H9 (cell line): ENCODE results near the gene NAB2. TPM values are rescaled to one million over a fixed set of nuclear protein-coding genes. Genes with fewer than 3 reads are reported as not detected.
A peak's percentile ranks its signal among the peaks of the same experiment; 100 is the strongest.

Experiments used
- DNase-seq: peaks from one replicate; pipeline ENCODE4 v3.0.0-alpha.2; 2017
- H2AFZ ChIP-seq: one replicate; pipeline ENCODE4 v1.6.1; 2013; ENCODE audit warnings: mild to moderate bottlenecking, low read length, control low read depth, moderate library complexity
- H2AK5ac ChIP-seq: 2 replicates; pipeline ENCODE4 v1.6.1; 2013; ENCODE audit warnings: low read length, control low read depth, mixed read lengths; ENCODE audit not compliant: insufficient read length
- H2BK120ac ChIP-seq: one replicate; pipeline ENCODE4 v1.6.1; 2013; ENCODE audit warnings: low read depth, mild to moderate bottlenecking, low read length, control low read depth, inconsistent platforms; ENCODE audit not compliant: poor library complexity, severe bottlenecking
- H2BK12ac ChIP-seq: 2 replicates; pipeline ENCODE4 v1.6.1; 2013; ENCODE audit warnings: low read length, control low read depth, mixed read lengths, low read depth; ENCODE audit not compliant: insufficient read length
- H2BK15ac ChIP-seq: 2 replicates; pipeline ENCODE4 v1.6.1; 2013; ENCODE audit warnings: low read depth, low read length, control low read depth
- H2BK20ac ChIP-seq: one replicate; pipeline ENCODE4 v1.6.1; 2013; ENCODE audit warnings: low read depth, mild to moderate bottlenecking, low read length, control low read depth, inconsistent platforms; ENCODE audit not compliant: poor library complexity, severe bottlenecking
- H2BK5ac ChIP-seq: 2 replicates; pipeline ENCODE4 v1.6.1; 2013; ENCODE audit warnings: low read length, control low read depth, mixed read lengths; ENCODE audit not compliant: insufficient read length
- H3K14ac ChIP-seq: 2 replicates; pipeline ENCODE4 v1.6.1; 2013; ENCODE audit warnings: low read length, control low read depth; ENCODE audit not compliant: insufficient read depth
- H3K18ac ChIP-seq: 2 replicates; pipeline ENCODE4 v1.6.1; 2013; ENCODE audit warnings: low read depth, mild to moderate bottlenecking, mixed read lengths, low read length, control low read depth; ENCODE audit not compliant: insufficient read length
- H3K23ac ChIP-seq: 2 replicates; pipeline ENCODE4 v1.6.1; 2013; ENCODE audit warnings: low read length, control low read depth, mixed read lengths, low read depth; ENCODE audit not compliant: insufficient read length
- H3K23me2 ChIP-seq: 2 replicates; pipeline ENCODE4 v1.6.1; 2013; ENCODE audit warnings: low read depth, mild to moderate bottlenecking, mixed read lengths, low read length, control low read depth; ENCODE audit not compliant: insufficient read length, poor library complexity, severe bottlenecking
- H3K27ac ChIP-seq: 2 replicates; pipeline ENCODE4 v1.5.1; 2013; ENCODE audit warnings: low read length, control low read depth, mixed read lengths, low read depth; ENCODE audit not compliant: insufficient read length
- H3K27me3 ChIP-seq: 2 replicates; pipeline ENCODE4 v1.6.1; 2013; ENCODE audit warnings: low read length, control low read depth, inconsistent platforms; ENCODE audit not compliant: insufficient read depth
- H3K4ac ChIP-seq: 2 replicates; pipeline ENCODE4 v1.6.1; 2013; ENCODE audit warnings: low read depth, mild to moderate bottlenecking, control low read depth, inconsistent platforms, low read length, moderate library complexity
- H3K4me1 ChIP-seq: 2 replicates; pipeline ENCODE4 v1.6.1; 2013; ENCODE audit warnings: low read length, control low read depth, inconsistent platforms; ENCODE audit not compliant: insufficient read depth
- H3K4me2 ChIP-seq: 2 replicates; pipeline ENCODE4 v1.6.1; 2013; ENCODE audit warnings: low read length, control low read depth, mixed read lengths; ENCODE audit not compliant: insufficient read length, insufficient read depth
- H3K56ac ChIP-seq: 2 replicates; pipeline ENCODE4 v1.6.1; 2013; ENCODE audit warnings: low read depth, mild to moderate bottlenecking, mixed read lengths, low read length, control low read depth; ENCODE audit not compliant: insufficient read length
- H3K79me1 ChIP-seq: 2 replicates; pipeline ENCODE4 v1.6.1; 2013; ENCODE audit warnings: low read depth, mild to moderate bottlenecking, moderate library complexity, low read length, control low read depth, inconsistent platforms; ENCODE audit not compliant: insufficient read depth, poor library complexity, severe bottlenecking
- H3K79me2 ChIP-seq: 2 replicates; pipeline ENCODE4 v1.6.1; 2013; ENCODE audit warnings: low read length, control low read depth, inconsistent platforms; ENCODE audit not compliant: insufficient read depth
- H3K9ac ChIP-seq: 2 replicates; pipeline ENCODE4 v1.6.1; 2013; ENCODE audit warnings: low read length, control low read depth, mixed read lengths; ENCODE audit not compliant: insufficient read length; ENCODE audit errors: extremely low read depth
- H3K9me3 ChIP-seq: one replicate; pipeline ENCODE4 v1.6.1; 2013; ENCODE audit warnings: low read depth, low read length, inconsistent platforms; ENCODE audit not compliant: control insufficient read depth
- H3T11ph ChIP-seq: one replicate; pipeline ENCODE4 v1.6.1; 2013; ENCODE audit warnings: mild to moderate bottlenecking, low read length, control low read depth, inconsistent platforms
- H4K20me1 ChIP-seq: one replicate; pipeline ENCODE4 v1.6.1; 2013; ENCODE audit not compliant: control insufficient read depth, insufficient read length, insufficient read depth
- H4K5ac ChIP-seq: 2 replicates; pipeline ENCODE4 v1.6.1; 2013; ENCODE audit warnings: low read depth, mild to moderate bottlenecking, mixed read lengths, low read length, control low read depth; ENCODE audit not compliant: insufficient read length
- H4K8ac ChIP-seq: replicated peaks from 2 replicates; pipeline ENCODE4 v1.6.1; 2013; ENCODE audit warnings: low read length, control low read depth, mixed read lengths, low read depth; ENCODE audit not compliant: insufficient read length
- H4K91ac ChIP-seq: 2 replicates; pipeline ENCODE4 v1.6.1; 2013; ENCODE audit warnings: low read depth, mild to moderate bottlenecking, moderate library complexity, mixed read lengths, low read length, control low read depth; ENCODE audit not compliant: insufficient read length
- H3K27ac Mint-ChIP-seq, 3 experiments: 2 replicates in 2 of 3; 3 replicates in 1 of 3; pipeline ENCODE4 v1.8.0; 2020 to 2021; ENCODE audit warnings: mixed read lengths in 3 of 3, mild to moderate bottlenecking in 1 of 3, moderate library complexity in 1 of 3
- H3K27me3 Mint-ChIP-seq: 2 replicates; pipeline ENCODE4 v1.8.0; 2021; ENCODE audit warnings: low read depth, mild to moderate bottlenecking, moderate library complexity, mixed read lengths
- H3K36me3 Mint-ChIP-seq, 3 experiments: 2 replicates in 2 of 3; 3 replicates in 1 of 3; pipeline ENCODE4 v1.8.0; 2020 to 2021; ENCODE audit warnings: low read depth in 3 of 3, mixed read lengths in 3 of 3; ENCODE audit not compliant: insufficient read depth in 1 of 3
- H3K4me1 Mint-ChIP-seq, 2 experiments: 2 replicates each; pipeline ENCODE4 v1.8.0; 2020; ENCODE audit warnings: mixed read lengths in 2 of 2
- H3K4me3 Mint-ChIP-seq, 2 experiments: 2 replicates in 1 of 2; 3 replicates in 1 of 2; pipeline ENCODE4 v1.8.0; 2020 to 2021; ENCODE audit warnings: mild to moderate bottlenecking in 2 of 2, mixed read lengths in 2 of 2, moderate library complexity in 1 of 2
- H3K9me3 Mint-ChIP-seq, 2 experiments: 2 replicates in 1 of 2; 3 replicates in 1 of 2; pipeline ENCODE4 v1.8.0; 2020; ENCODE audit warnings: mild to moderate bottlenecking in 2 of 2, mixed read lengths in 2 of 2, moderate library complexity in 1 of 2
- WGBS: extraction: QIAGEN DNeasy Blood & Tissue Kit; methylation state at CpG from one replicate; pipeline ENCODE4 v1.1.7; 2013; ENCODE audit warnings: missing lambda C conversion rate, low lambda C conversion rate, mixed read lengths; ENCODE audit not compliant: insufficient read length; ENCODE audit errors: extremely low coverage; 5-methylcytosine and 5-hydroxymethylcytosine counted together
- total RNA-seq: library from RNA; stranded (reverse); gene quantifications from 2 replicates; pipeline ENCODE4 v1.2.1, GENCODE V29; 2021
- TF ChIP-seq, protein P1 (sequence below): fragments of 200-600 bp; sonication (generic); conservative IDR thresholded peaks from 3 replicates; pipeline ENCODE4 v1.8.0; 2021; ENCODE audit warnings: antibody characterized with exemption, mild to moderate bottlenecking

Gene NAB2
- total RNA-seq, 1 experiment from 2014 or later, result 67.8 TPM

DNA sequence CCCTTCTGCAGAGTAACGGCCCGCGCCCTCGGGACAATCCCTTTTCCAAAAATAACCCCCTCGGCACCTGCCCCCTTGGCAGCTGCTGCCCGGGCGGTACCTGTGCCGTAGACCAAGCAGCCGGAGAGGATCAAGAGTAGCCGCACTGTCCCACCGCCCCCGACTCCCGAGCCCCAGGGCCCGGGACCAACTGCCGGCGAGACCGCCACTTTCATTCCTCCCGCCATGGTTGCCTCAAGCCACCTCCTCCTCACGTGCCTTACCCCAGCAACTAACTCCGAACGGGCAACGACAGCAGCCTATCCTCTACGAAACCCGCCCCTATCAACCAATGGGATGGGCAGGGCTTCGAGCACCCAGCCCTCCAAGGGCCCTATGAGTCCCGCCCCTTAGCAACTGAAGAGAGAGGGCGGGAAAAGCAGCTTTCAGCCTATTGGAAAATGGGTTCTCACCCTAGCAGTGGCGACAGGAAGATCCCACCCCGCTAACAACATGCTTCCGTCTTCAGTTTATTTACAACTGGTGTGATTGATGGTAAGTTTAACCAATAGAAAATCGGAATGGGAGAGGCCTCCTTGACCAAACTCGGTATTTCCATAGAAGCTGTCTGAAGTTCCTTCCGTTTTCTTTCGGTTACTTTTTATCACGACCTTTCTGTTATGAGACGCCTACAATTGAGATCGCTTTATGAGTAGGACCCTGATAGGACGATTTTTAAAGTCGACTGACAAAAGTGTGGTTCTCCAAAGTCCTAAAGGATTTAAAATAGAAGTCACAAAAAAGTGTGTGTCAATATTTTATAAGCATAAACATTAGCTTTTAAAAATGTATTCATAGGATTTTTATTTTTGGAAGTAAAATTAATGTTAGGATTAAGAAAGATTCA, 10.2 kb upstream of the NAB2 start, which contains the start of gene NEMP1:
Gene NEMP1 (minus strand): TSS at position 273 of the 886 bp plus-strand sequence. CDS start 46 bp downstream, at position 227.
- peak within 1 kb of the TSS; percentile 91 to 95 (median 95); a peak in 6 of 7 replicates for H3K27ac Mint-ChIP-seq

More for the DNA sequence above, 10.2 kb upstream of the NAB2 start, which contains the start of gene NEMP1:
- no peaks in the 10 kb centered on the region; a peak in 1 of 5 replicates for H3K9me3 Mint-ChIP-seq
- peaks cover 10 to 13% of the 10 kb centered on the region in 2 experiments for H3K4me1 Mint-ChIP-seq
- Histone ChIP-seq H2BK5ac (no peak within 1 kb of the TSS), H3K4ac (no peak within 1 kb of the TSS), H3K79me2 (no peaks in the 10 kb centered on the region), H3K79me1 (no peaks in the 10 kb centered on the region), H3K23ac (no peak within 1 kb of the TSS), H2BK12ac (no peak within 1 kb of the TSS), H3K4me2 (peak within 1 kb of the TSS; percentile 74), H3K9me3 (no peaks in the 10 kb centered on the region), H3K18ac (no peak within 1 kb of the TSS), H3K56ac (no peak within 1 kb of the TSS), H3K27me3 (no peaks in the 10 kb centered on the region), H3K9ac (peak within 1 kb of the TSS; percentile 70), H2AK5ac (no peak within 1 kb of the TSS), H2BK20ac (no peak within 1 kb of the TSS), H4K20me1 (no peaks in the 10 kb centered on the region), H3T11ph (no peak within 1 kb of the TSS), H2BK120ac (no peak within 1 kb of the TSS), H2AFZ (no peak within 1 kb of the TSS), H4K5ac (no peak within 1 kb of the TSS), H3K4me1 (no peaks in the 10 kb centered on the region), H2BK15ac (no peak within 1 kb of the TSS), H3K14ac (peak within 1 kb of the TSS; percentile 92), H4K8ac (no peak within 1 kb of the TSS), H4K91ac (no peak within 1 kb of the TSS), H3K27ac (no peak within 1 kb of the TSS), H3K23me2 (peaks cover 4% of the 10 kb centered on the region)
- no peaks in the 10 kb centered on the region for H3K27me3 Mint-ChIP-seq
- H3K4me3 Mint-ChIP-seq, result peak within 1 kb of the TSS; percentile 97 to 98
- TF ChIP-seq, protein P1, sequence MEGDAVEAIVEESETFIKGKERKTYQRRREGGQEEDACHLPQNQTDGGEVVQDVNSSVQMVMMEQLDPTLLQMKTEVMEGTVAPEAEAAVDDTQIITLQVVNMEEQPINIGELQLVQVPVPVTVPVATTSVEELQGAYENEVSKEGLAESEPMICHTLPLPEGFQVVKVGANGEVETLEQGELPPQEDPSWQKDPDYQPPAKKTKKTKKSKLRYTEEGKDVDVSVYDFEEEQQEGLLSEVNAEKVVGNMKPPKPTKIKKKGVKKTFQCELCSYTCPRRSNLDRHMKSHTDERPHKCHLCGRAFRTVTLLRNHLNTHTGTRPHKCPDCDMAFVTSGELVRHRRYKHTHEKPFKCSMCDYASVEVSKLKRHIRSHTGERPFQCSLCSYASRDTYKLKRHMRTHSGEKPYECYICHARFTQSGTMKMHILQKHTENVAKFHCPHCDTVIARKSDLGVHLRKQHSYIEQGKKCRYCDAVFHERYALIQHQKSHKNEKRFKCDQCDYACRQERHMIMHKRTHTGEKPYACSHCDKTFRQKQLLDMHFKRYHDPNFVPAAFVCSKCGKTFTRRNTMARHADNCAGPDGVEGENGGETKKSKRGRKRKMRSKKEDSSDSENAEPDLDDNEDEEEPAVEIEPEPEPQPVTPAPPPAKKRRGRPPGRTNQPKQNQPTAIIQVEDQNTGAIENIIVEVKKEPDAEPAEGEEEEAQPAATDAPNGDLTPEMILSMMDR, result no peak
- DNase-seq, result peak; percentile 100
- WGBS, result no CpG with 5 or more reads among the region's 39 CpGs
- H3K36me3 Mint-ChIP-seq, result peaks cover 5 to 20% (median 13%) of the 10 kb centered on the region in 3 experiments; a peak in 5 of 7 replicates
